ENCODE results near the gene YBX3.

DNA sequence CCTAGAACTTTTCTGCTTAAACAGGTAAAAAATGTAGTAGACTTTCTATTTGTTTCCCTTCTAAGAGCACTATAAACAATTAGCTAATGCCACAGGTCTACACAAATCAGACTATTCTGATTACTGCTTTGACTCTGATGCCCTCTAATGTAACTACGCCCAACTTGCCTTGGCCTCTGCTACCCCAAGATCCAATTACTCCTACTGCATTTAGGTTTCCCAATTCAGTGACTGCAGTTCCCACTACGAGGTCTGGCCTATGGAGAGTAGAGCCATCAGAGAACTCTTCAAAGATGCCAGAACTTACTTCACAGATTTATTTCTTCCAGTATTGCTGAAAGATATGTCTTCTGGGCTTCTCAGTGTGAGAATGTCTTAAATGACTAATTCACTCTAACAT is 34.0 kb downstream of the YBX3 start:
- TF ChIP-seq CTCF (IDR thresholded peaks at IDR 0.05) = no peak
- TF ChIP-seq IRF3 (IDR thresholded peaks at IDR 0.05; ENCODE audit: low read depth, low read length) = no peak
- no peak for TF ChIP-seq JUND (IDR thresholded peaks at IDR 0.05)
- TF ChIP-seq YY1 (IDR thresholded peaks at IDR 0.05; ENCODE audit: low read depth) = no peak
- no peak for TF ChIP-seq RFX5 (IDR thresholded peaks at IDR 0.05; ENCODE audit: low read length)
- TF ChIP-seq, protein P1, sequence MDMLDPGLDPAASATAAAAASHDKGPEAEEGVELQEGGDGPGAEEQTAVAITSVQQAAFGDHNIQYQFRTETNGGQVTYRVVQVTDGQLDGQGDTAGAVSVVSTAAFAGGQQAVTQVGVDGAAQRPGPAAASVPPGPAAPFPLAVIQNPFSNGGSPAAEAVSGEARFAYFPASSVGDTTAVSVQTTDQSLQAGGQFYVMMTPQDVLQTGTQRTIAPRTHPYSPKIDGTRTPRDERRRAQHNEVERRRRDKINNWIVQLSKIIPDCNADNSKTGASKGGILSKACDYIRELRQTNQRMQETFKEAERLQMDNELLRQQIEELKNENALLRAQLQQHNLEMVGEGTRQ (IDR thresholded peaks at IDR 0.05; ENCODE audit: borderline replicate concordance, low read depth, low read length) = no peak
- TF ChIP-seq TAF1 (IDR thresholded peaks at IDR 0.05; ENCODE audit: borderline replicate concordance, low read depth, low read length) = no peak
